ENCODE data around the gene DIDO1. TPM values are rescaled to one million over a fixed set of nuclear protein-coding genes. Genes with fewer than 3 reads are reported as not detected.

Gene DIDO1
- total RNA-seq, 4 donors from 2014 or later, result 49.5 to 75.8 (median 66.5) TPM

- ATAC-seq, result no peak
These were observed 14.5 kb downstream of the DIDO1 start for GRCh38 chr20:62911701-62912280.

GRCh38 chr20:62910777-62911497 lies 15.4 kb downstream of the DIDO1 start:
- WGBS, 2 donors (ENCODE audit: low coverage in 1 of 2), result 90 to 100% methylated on average over 4 to 12 of the region's 45 CpGs
- Histone ChIP-seq H3K4me3 (no peak overlapping the region), H3K36me3 (peaks cover 0 to 78% of the 10 kb centered on the region in 2 donors), H3K27ac (no peak overlapping the region), H3K9me3 (no peaks in the 10 kb centered on the region), H3K4me1 (peaks cover 3 to 63% (median 22%) of the 10 kb centered on the region in 3 donors), H3K27me3 (no peaks in the 10 kb centered on the region)
- ATAC-seq, result no peak
- TF ChIP-seq CTCF (IDR thresholded peaks at IDR 0.05) (no peak), POLR2AphosphoS5 (IDR thresholded peaks at IDR 0.05) (no peak), EP300 (IDR thresholded peaks at IDR 0.05) (no peak), POLR2A (IDR thresholded peaks at IDR 0.05) (no peak)

More at GRCh38 chr20:62911701-62912280, 14.5 kb downstream of the DIDO1 start:
- Histone ChIP-seq H3K4me1 (peaks cover 3 to 72% (median 24%) of the 10 kb centered on the region in 3 donors), H3K36me3 (peaks cover 0 to 69% of the 10 kb centered on the region in 2 donors), H3K9me3 (no peaks in the 10 kb centered on the region), H3K4me3 (no peak overlapping the region), H3K27me3 (no peaks in the 10 kb centered on the region), H3K27ac (no peak overlapping the region)
- 56 to 81% methylated on average over 1 to 10 of the region's 10 CpGs for WGBS, 2 donors (ENCODE audit: low coverage in 1 of 2)
- TF ChIP-seq CTCF (IDR thresholded peaks at IDR 0.05), result no peak
- TF ChIP-seq POLR2AphosphoS5 (IDR thresholded peaks at IDR 0.05), result no peak
- TF ChIP-seq EP300 (IDR thresholded peaks at IDR 0.05), result no peak
- no peak for TF ChIP-seq POLR2A (IDR thresholded peaks at IDR 0.05)

GRCh38 chr20:62910217-62910766 lies 16.0 kb downstream of the DIDO1 start:
- Histone ChIP-seq H3K27me3 (no peaks in the 10 kb centered on the region), H3K4me3 (no peak overlapping the region), H3K4me1 (peaks cover 3 to 57% (median 19%) of the 10 kb centered on the region in 3 donors), H3K27ac (no peak overlapping the region), H3K9me3 (no peaks in the 10 kb centered on the region), H3K36me3 (peaks cover 0 to 84% of the 10 kb centered on the region in 2 donors)
- ATAC-seq, result no peak
- 93 to 94% methylated on average over 4 to 8 of the region's 11 CpGs for WGBS, 2 donors (ENCODE audit: low coverage in 1 of 2)
- no peak for TF ChIP-seq POLR2AphosphoS5 (IDR thresholded peaks at IDR 0.05)
- no peak for TF ChIP-seq POLR2A (IDR thresholded peaks at IDR 0.05)
- TF ChIP-seq EP300 (IDR thresholded peaks at IDR 0.05), result no peak
- TF ChIP-seq CTCF (IDR thresholded peaks at IDR 0.05), result no peak

DNA sequence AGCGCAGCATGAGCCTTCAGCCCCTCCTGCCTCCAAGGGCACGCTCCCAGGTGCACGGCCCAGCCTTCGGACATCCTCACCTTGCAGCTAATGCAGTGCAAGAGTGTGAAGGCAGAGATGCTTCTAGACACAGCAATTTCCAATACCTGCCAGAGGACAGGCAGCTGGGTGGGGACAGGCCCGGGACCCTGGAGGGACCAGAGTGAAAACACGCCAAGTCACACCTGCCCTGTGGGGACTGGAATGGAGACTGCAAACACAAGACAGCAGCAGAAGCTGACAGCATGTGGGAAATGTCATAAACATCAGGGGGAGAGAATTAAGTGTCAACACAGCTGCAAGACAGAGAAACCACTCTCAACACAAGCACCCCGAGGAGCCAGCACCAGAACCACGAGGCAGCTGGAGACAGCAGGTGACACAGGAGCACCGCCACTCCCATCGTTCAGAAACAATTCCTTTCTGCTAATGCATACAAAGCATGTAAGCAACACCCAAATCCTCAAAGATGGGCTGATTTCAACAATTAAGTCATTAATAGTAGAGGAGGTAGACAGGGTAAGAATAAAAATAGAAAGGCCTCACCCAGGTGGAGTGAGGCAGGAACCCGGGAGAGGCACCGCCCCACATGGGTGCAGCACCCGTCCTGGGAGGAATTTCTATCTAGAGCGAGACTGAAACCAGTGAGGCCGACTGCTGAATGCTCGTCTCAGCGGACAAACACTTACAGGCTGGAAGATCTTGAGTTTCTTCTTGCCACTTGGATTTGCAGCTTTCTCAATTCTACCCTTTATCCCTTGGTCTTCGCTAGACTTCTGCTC lies 17.1 kb downstream of the DIDO1 start:
- Histone ChIP-seq H3K4me1 (peaks cover 0 to 46% (median 9%) of the 10 kb centered on the region in 3 donors), H3K9me3 (no peaks in the 10 kb centered on the region), H3K27ac (no peak overlapping the region), H3K4me3 (no peak overlapping the region), H3K36me3 (peaks cover 0 to 95% of the 10 kb centered on the region in 2 donors), H3K27me3 (no peaks in the 10 kb centered on the region)
- no peak for ATAC-seq
- no peak for TF ChIP-seq POLR2A (IDR thresholded peaks at IDR 0.05)
- TF ChIP-seq CTCF (IDR thresholded peaks at IDR 0.05), result no peak
- no peak for TF ChIP-seq POLR2AphosphoS5 (IDR thresholded peaks at IDR 0.05)
- no peak for TF ChIP-seq EP300 (IDR thresholded peaks at IDR 0.05)
- 71 to 80% methylated on average over 15 to 16 of the region's 18 CpGs for WGBS, 2 donors (ENCODE audit: low coverage in 1 of 2)
